HEK293 (cell line): Measurements from ENCODE around the gene DNAH8.
A peak's percentile ranks its signal among the peaks of the same experiment; 100 is the strongest.

Experiments used
- CTCF ChIA-PET: fragments of 350-600 bp; formaldehyde crosslinking; extraction: SDS; loops from one replicate; lab custom pipeline; 2021; ENCODE audit warnings: antibody characterized with exemption; lab: Yijun Ruan, JAX
- POLR2A ChIA-PET: fragments of 300-600 bp; formaldehyde crosslinking; extraction: SDS; loops from one replicate; lab custom pipeline; 2020; ENCODE audit warnings: antibody characterized with exemption, inconsistent platforms; lab: Yijun Ruan, JAX
- H3K27ac ChIP-seq: fragments of 200-500 bp; sonication (Bioruptor generic); 2 replicates; pipeline ENCODE4 v1.5.1; 2014; ENCODE audit warnings: low read depth, low read length, control low read depth, inconsistent platforms; ENCODE audit errors: extremely low read depth
- H3K36me3 ChIP-seq, 2 experiments: fragments of 200-500 bp in 1 of 2; sonication (Bioruptor generic) in 1 of 2; 1 replicate in 1 of 2; 2 replicates in 1 of 2; pipeline ENCODE4 v1.5.1; 2014 to 2017; ENCODE audit warnings: inconsistent platforms in 2 of 2, low read length in 2 of 2; ENCODE audit not compliant: control insufficient read depth in 2 of 2, insufficient read depth in 1 of 2
- H3K4me1 ChIP-seq: fragments of 200-500 bp; sonication (Bioruptor generic); 2 replicates; pipeline ENCODE4 v1.5.1; 2014; ENCODE audit warnings: mild to moderate bottlenecking, low read length, inconsistent platforms; ENCODE audit not compliant: control insufficient read depth, insufficient read depth
- H3K4me3 ChIP-seq: 2 replicates; pipeline ENCODE4 v1.5.1; 2011; ENCODE audit warnings: low read depth, mild to moderate bottlenecking, control low read depth, low read length, moderate library complexity
- H3K9me3 ChIP-seq: fragments of 200-500 bp; sonication (Bioruptor generic); 2 replicates; pipeline ENCODE4 v1.5.1; 2014; ENCODE audit warnings: low read depth, low read length, inconsistent platforms; ENCODE audit not compliant: control insufficient read depth, insufficient read depth
- GLI4 ChIP-seq: fragments of 450-650 bp; formaldehyde crosslinking; IDR thresholded peaks from 2 replicates; pipeline ENCODE4 v1.5.1; 2016; ENCODE audit warnings: missing biosample characterization, missing genetic modification characterization
- GLIS1 ChIP-seq: fragments of 450-650 bp; formaldehyde crosslinking; IDR thresholded peaks from 2 replicates; pipeline ENCODE4 v1.5.1; 2016; ENCODE audit warnings: missing biosample characterization, missing genetic modification characterization
- GLIS2 ChIP-seq: fragments of 450-650 bp; formaldehyde crosslinking; IDR thresholded peaks from 2 replicates; pipeline ENCODE4 v1.5.1; 2016; ENCODE audit warnings: missing biosample characterization, missing genetic modification characterization
- IKZF3 ChIP-seq: fragments of 450-650 bp; IDR thresholded peaks from 2 replicates; pipeline ENCODE4 v1.5.0; 2018; ENCODE audit warnings: missing biosample characterization, mild to moderate bottlenecking, missing genetic modification characterization, moderate library complexity
- KLF10 ChIP-seq: fragments of 450-650 bp; IDR thresholded peaks from 2 replicates; pipeline ENCODE4 v1.5.1; 2018; ENCODE audit warnings: missing biosample characterization, mild to moderate bottlenecking, missing genetic modification characterization
- MEIS1 ChIP-seq: sonication (generic); formaldehyde crosslinking; IDR thresholded peaks from 2 replicates; pipeline ENCODE4 v1.8.1; 2022; ENCODE audit warnings: missing genetic modification reagents, mild to moderate bottlenecking, borderline replicate concordance
- SP3 ChIP-seq: fragments of 450-650 bp; formaldehyde crosslinking; IDR thresholded peaks from 2 replicates; pipeline ENCODE4 v1.5.1; 2016; ENCODE audit warnings: missing biosample characterization, missing genetic modification characterization
- TRIM28 ChIP-seq: IDR thresholded peaks from 2 replicates; pipeline ENCODE4 v1.6.1; 2011; ENCODE audit warnings: low read length, control low read depth, borderline replicate concordance
- WT1 ChIP-seq: fragments of 450-650 bp; formaldehyde crosslinking; IDR thresholded peaks from 2 replicates; pipeline ENCODE4 v1.5.1; 2016; ENCODE audit warnings: missing biosample characterization, missing genetic modification characterization
- ZNF146 ChIP-seq: fragments of 450-650 bp; formaldehyde crosslinking; IDR thresholded peaks from 2 replicates; pipeline ENCODE4 v1.5.1; 2016; ENCODE audit warnings: missing biosample characterization, missing genetic modification characterization
- ZNF302 ChIP-seq: fragments of 450-650 bp; formaldehyde crosslinking; IDR thresholded peaks from 2 replicates; pipeline ENCODE4 v1.5.1; 2016; ENCODE audit warnings: missing biosample characterization, missing genetic modification characterization, low read depth
- ZNF341 ChIP-seq: fragments of 450-650 bp; formaldehyde crosslinking; IDR thresholded peaks from 2 replicates; pipeline ENCODE4; 2016; ENCODE audit warnings: low read depth, missing biosample characterization, missing genetic modification characterization
- ZNF416 ChIP-seq: fragments of 450-650 bp; formaldehyde crosslinking; IDR thresholded peaks from 2 replicates; pipeline ENCODE4 v1.5.1; 2016; ENCODE audit warnings: missing biosample characterization, missing genetic modification characterization
- ZNF48 ChIP-seq: fragments of 450-650 bp; formaldehyde crosslinking; IDR thresholded peaks from 2 replicates; pipeline ENCODE4 v1.5.1; 2016; ENCODE audit warnings: missing biosample characterization, missing genetic modification characterization
- ZNF510 ChIP-seq: fragments of 450-650 bp; formaldehyde crosslinking; IDR thresholded peaks from 2 replicates; pipeline ENCODE4 v1.5.1; 2018; ENCODE audit warnings: mild to moderate bottlenecking, missing genetic modification characterization, missing biosample characterization; ENCODE audit not compliant: insufficient replicate concordance
- ZNF558 ChIP-seq: fragments of 450-650 bp; formaldehyde crosslinking; IDR thresholded peaks from 2 replicates; pipeline ENCODE4 v1.5.1; 2016; ENCODE audit warnings: missing biosample characterization, missing genetic modification characterization
- ZNF785 ChIP-seq: fragments of 450-650 bp; formaldehyde crosslinking; IDR thresholded peaks from 2 replicates; pipeline ENCODE4 v1.5.1; 2016; ENCODE audit warnings: missing biosample characterization, missing genetic modification characterization
- TF ChIP-seq, protein P1 (sequence below): fragments of 450-650 bp; formaldehyde crosslinking; IDR thresholded peaks from 2 replicates; pipeline ENCODE4 v1.5.1; 2016; ENCODE audit warnings: missing biosample characterization, missing genetic modification characterization
- TF ChIP-seq, protein P2 (sequence below): fragments of 450-650 bp; formaldehyde crosslinking; IDR thresholded peaks from 2 replicates; pipeline ENCODE4 v1.5.1; 2017; ENCODE audit warnings: missing biosample characterization, mild to moderate bottlenecking, missing genetic modification characterization, moderate library complexity
- TF ChIP-seq, protein P3 (sequence below): fragments of 450-650 bp; formaldehyde crosslinking; IDR thresholded peaks from 2 replicates; pipeline ENCODE4 v1.5.1; 2016; ENCODE audit warnings: missing biosample characterization, missing genetic modification characterization
- TF ChIP-seq, protein P4 (sequence below): fragments of 450-650 bp; formaldehyde crosslinking; IDR thresholded peaks from 2 replicates; pipeline ENCODE4 v1.5.1; 2016; ENCODE audit warnings: missing biosample characterization, missing genetic modification characterization
- TF ChIP-seq, protein P5 (sequence below): fragments of 450-650 bp; formaldehyde crosslinking; conservative IDR thresholded peaks from 2 replicates; pipeline ENCODE4 v1.5.1; 2016; ENCODE audit warnings: low read depth, missing biosample characterization, missing genetic modification characterization

Gene DNAH8

DNA sequence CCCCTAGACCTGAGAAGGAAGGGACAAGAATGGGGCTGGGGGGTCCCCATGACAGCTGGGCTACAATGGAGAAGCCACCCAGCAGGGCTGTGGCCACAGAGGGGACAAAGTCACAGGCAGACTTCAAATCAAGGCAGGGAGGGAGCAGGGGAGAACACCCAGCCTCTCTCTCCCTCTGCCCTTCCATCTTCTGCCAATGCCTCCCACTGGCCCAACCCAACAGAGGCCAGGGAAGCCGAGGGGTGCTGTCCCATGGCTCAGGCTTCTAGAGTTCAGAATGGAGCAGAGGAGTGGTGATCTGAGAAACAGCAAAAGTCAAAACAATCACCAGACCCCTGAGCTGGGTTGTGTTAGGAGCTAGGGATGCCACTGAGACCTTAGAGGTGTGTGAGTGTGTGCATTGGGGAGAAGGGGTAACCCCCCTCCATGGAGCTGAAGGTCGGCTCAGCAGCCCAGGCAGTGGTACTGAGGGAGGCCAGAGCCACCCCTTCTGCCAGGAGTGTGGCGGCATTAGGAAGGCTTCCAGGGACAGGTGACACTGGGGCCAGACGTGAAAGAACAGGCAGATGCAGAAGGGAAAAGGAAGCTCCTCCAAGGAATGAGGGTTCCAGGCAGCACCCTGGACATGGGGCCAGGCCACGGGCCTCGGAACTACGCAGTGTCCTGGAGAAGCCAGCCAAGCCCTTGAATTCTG, 345.5 kb downstream of the DNAH8 start:
- no peak overlapping the region for H3K4me3 ChIP-seq
- peaks cover 27% of the 10 kb centered on the region for H3K4me1 ChIP-seq
- no peak for TF ChIP-seq ZNF510
- TF ChIP-seq, protein P1, sequence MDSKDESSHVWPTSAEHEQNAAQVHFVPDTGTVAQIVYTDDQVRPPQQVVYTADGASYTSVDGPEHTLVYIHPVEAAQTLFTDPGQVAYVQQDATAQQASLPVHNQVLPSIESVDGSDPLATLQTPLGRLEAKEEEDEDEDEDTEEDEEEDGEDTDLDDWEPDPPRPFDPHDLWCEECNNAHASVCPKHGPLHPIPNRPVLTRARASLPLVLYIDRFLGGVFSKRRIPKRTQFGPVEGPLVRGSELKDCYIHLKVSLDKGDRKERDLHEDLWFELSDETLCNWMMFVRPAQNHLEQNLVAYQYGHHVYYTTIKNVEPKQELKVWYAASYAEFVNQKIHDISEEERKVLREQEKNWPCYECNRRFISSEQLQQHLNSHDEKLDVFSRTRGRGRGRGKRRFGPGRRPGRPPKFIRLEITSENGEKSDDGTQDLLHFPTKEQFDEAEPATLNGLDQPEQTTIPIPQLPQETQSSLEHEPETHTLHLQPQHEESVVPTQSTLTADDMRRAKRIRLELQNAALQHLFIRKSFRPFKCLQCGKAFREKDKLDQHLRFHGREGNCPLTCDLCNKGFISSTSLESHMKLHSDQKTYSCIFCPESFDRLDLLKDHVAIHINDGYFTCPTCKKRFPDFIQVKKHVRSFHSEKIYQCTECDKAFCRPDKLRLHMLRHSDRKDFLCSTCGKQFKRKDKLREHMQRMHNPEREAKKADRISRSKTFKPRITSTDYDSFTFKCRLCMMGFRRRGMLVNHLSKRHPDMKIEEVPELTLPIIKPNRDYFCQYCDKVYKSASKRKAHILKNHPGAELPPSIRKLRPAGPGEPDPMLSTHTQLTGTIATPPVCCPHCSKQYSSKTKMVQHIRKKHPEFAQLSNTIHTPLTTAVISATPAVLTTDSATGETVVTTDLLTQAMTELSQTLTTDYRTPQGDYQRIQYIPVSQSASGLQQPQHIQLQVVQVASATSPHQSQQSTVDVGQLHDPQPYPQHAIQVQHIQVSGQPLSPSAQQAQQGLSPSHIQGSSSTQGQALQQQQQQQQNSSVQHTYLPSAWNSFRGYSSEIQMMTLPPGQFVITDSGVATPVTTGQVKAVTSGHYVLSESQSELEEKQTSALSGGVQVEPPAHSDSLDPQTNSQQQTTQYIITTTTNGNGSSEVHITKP: peak; percentile 91
- TF ChIP-seq ZNF341 (tag by site-specific recombination): peak; percentile 94
- TF ChIP-seq, protein P2, sequence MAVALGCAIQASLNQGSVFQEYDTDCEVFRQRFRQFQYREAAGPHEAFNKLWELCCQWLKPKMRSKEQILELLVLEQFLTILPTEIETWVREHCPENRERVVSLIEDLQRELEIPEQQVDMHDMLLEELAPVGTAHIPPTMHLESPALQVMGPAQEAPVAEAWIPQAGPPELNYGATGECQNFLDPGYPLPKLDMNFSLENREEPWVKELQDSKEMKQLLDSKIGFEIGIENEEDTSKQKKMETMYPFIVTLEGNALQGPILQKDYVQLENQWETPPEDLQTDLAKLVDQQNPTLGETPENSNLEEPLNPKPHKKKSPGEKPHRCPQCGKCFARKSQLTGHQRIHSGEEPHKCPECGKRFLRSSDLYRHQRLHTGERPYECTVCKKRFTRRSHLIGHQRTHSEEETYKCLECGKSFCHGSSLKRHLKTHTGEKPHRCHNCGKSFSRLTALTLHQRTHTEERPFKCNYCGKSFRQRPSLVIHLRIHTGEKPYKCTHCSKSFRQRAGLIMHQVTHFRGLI: no peak
- TF ChIP-seq ZNF558 (tag by site-specific recombination): no peak
- TF ChIP-seq, protein P3, sequence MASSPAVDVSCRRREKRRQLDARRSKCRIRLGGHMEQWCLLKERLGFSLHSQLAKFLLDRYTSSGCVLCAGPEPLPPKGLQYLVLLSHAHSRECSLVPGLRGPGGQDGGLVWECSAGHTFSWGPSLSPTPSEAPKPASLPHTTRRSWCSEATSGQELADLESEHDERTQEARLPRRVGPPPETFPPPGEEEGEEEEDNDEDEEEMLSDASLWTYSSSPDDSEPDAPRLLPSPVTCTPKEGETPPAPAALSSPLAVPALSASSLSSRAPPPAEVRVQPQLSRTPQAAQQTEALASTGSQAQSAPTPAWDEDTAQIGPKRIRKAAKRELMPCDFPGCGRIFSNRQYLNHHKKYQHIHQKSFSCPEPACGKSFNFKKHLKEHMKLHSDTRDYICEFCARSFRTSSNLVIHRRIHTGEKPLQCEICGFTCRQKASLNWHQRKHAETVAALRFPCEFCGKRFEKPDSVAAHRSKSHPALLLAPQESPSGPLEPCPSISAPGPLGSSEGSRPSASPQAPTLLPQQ (tag by site-specific recombination): no peak
- no peak for TF ChIP-seq ZNF48
- TF ChIP-seq GLIS2 (tag by site-specific recombination): peak; percentile 10
- TF ChIP-seq ZNF302 (tag by site-specific recombination): no peak
- TF ChIP-seq GLIS1: no peak
- TF ChIP-seq ZNF785: no peak
- TF ChIP-seq MEIS1 (CRISPR knock-in tag): no peak
- TF ChIP-seq ZNF146 (tag by site-specific recombination): no peak
- no peak for TF ChIP-seq SP3 (tag by site-specific recombination)
- TF ChIP-seq ZNF416 (tag by site-specific recombination): no peak
- TF ChIP-seq GLI4 (tag by site-specific recombination): no peak
- ChIA-PET CTCF (interaction anchor here (0.6 to 2.3 kb wide), 4 partner anchors 31 to 805 kb away, joined by 3 to 7 read pairs (median 3); no protein-coding TSS in a partner anchor), POLR2A (no interaction called here)
- no peaks in the 10 kb centered on the region for H3K9me3 ChIP-seq
- peak overlapping the region; percentile 66; the same call in 1 of the 2 replicates for H3K27ac ChIP-seq
- no peaks in the 10 kb centered on the region for H3K36me3 ChIP-seq

DNA sequence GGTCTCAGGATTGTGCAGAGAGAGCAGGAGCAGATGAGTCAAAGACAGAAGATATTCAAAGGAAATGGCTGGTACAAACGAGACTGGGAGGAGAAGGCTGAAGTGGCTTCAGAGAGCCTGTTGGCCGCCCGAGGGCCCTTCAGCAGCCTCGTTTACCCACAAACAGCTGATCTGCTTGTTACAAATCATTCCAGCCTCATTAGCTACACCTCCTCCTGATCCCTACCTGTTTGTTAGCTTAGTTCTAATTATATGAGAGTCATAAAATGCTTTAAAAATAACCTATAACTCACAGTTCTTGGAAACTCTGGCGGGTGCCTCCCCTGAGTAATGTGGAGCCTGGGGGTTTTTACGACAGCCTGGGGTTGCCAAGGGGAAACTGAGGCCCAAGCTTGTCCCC, 346.1 kb downstream of the DNAH8 start:
- no peak overlapping the region for H3K4me3 ChIP-seq
- ChIA-PET POLR2A (no interaction called here), CTCF (interaction anchor here (0.6 to 2.3 kb wide), 4 partner anchors 31 to 805 kb away, joined by 3 to 7 read pairs (median 3); no protein-coding TSS in a partner anchor)
- TF ChIP-seq TRIM28 (peak; percentile 10; the same call in 1 of the 2 replicates), IKZF3 (tag by site-specific recombination) (0 out of 2 replicates have a peak, but pooled peaks have one; percentile 20), KLF10 (tag by site-specific recombination) (peak; percentile 64; the same call in 1 of the 2 replicates), WT1 (tag by site-specific recombination) (peak; percentile 95)
- TF ChIP-seq, protein P4, sequence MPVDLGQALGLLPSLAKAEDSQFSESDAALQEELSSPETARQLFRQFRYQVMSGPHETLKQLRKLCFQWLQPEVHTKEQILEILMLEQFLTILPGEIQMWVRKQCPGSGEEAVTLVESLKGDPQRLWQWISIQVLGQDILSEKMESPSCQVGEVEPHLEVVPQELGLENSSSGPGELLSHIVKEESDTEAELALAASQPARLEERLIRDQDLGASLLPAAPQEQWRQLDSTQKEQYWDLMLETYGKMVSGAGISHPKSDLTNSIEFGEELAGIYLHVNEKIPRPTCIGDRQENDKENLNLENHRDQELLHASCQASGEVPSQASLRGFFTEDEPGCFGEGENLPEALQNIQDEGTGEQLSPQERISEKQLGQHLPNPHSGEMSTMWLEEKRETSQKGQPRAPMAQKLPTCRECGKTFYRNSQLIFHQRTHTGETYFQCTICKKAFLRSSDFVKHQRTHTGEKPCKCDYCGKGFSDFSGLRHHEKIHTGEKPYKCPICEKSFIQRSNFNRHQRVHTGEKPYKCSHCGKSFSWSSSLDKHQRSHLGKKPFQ (tag by site-specific recombination): 0 out of 2 replicates have a peak, but pooled peaks have one; percentile 36
- TF ChIP-seq, protein P5, sequence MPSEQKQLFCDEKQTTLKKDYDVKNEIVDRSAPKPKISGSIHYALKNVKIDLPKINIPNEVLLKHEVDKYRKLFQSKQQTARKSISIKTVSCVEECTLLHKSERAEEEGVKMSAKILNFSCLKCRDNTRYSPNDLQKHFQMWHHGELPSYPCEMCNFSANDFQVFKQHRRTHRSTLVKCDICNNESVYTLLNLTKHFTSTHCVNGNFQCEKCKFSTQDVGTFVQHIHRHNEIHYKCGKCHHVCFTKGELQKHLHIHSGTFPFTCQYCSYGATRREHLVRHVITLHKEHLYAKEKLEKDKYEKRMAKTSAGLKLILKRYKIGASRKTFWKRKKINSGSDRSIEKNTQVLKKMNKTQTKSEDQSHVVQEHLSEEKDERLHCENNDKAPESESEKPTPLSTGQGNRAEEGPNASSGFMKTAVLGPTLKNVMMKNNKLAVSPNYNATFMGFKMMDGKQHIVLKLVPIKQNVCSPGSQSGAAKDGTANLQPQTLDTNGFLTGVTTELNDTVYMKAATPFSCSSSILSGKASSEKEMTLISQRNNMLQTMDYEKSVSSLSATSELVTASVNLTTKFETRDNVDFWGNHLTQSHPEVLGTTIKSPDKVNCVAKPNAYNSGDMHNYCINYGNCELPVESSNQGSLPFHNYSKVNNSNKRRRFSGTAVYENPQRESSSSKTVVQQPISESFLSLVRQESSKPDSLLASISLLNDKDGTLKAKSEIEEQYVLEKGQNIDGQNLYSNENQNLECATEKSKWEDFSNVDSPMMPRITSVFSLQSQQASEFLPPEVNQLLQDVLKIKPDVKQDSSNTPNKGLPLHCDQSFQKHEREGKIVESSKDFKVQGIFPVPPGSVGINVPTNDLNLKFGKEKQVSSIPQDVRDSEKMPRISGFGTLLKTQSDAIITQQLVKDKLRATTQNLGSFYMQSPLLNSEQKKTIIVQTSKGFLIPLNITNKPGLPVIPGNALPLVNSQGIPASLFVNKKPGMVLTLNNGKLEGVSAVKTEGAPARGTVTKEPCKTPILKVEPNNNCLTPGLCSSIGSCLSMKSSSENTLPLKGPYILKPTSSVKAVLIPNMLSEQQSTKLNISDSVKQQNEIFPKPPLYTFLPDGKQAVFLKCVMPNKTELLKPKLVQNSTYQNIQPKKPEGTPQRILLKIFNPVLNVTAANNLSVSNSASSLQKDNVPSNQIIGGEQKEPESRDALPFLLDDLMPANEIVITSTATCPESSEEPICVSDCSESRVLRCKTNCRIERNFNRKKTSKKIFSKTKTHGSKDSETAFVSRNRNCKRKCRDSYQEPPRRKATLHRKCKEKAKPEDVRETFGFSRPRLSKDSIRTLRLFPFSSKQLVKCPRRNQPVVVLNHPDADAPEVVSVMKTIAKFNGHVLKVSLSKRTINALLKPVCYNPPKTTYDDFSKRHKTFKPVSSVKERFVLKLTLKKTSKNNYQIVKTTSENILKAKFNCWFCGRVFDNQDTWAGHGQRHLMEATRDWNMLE (tag by site-specific recombination): no peak

More for the DNA sequence above, 346.1 kb downstream of the DNAH8 start:
- no peaks in the 10 kb centered on the region for H3K36me3 ChIP-seq
- H3K27ac ChIP-seq: peak overlapping the region; percentile 66; the same call in 1 of the 2 replicates
- H3K4me1 ChIP-seq: peaks cover 27% of the 10 kb centered on the region
- H3K9me3 ChIP-seq: no peaks in the 10 kb centered on the region
